ENCODE results near the gene AHCTF1.

AHCTF1 gene

DNA sequence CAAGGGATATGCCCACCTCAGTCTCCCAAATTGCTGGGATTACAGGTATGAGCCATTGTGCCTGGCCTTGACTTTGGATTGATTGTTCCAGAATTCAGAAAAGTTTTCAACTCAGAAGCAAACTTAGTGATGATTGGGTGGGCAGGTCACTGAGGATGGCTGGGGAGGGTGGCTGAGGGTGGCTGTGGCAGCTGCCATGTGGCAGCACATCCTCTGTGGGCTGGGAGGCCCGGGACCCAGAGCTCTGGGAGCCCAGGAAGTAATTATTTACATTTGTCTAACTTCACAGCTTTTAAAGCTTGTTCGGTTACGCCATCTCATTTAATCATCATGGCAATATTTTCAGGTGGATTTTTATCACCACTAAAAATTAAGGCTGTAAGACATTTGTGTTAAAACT is 131.4 kb downstream of the AHCTF1 start:
- TF ChIP-seq YY1 (IDR thresholded peaks at IDR 0.05; ENCODE audit: low read depth) (no peak), REST (IDR thresholded peaks at IDR 0.05; ENCODE audit: low read depth) (no peak), TEAD4 (IDR thresholded peaks at IDR 0.05) (no peak), FOXM1 (IDR thresholded peaks at IDR 0.05; ENCODE audit: borderline replicate concordance, low read depth) (no peak), ZBTB7A (IDR thresholded peaks at IDR 0.05; ENCODE audit: low read depth) (no peak), TCF12 (IDR thresholded peaks at IDR 0.05; ENCODE audit: low read depth) (no peak), USF1 (IDR thresholded peaks at IDR 0.05) (no peak), TAF1 (IDR thresholded peaks at IDR 0.05; ENCODE audit: low read depth) (no peak), CREB1 (IDR thresholded peaks at IDR 0.05; ENCODE audit: low read depth) (no peak), NFIC (IDR thresholded peaks at IDR 0.05) (no peak), EP300 (IDR thresholded peaks at IDR 0.05; ENCODE audit: borderline replicate concordance) (no peak)
- TF ChIP-seq, protein P1, sequence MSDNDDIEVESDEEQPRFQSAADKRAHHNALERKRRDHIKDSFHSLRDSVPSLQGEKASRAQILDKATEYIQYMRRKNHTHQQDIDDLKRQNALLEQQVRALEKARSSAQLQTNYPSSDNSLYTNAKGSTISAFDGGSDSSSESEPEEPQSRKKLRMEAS (IDR thresholded peaks at IDR 0.05) = no peak

GRCh38 chr1:246798606-246799496 is 132.9 kb downstream of the AHCTF1 start:
- TF ChIP-seq TCF12 (IDR thresholded peaks at IDR 0.05; ENCODE audit: low read depth) (no peak), EGR1 (IDR thresholded peaks at IDR 0.05) (no peak), TEAD4 (IDR thresholded peaks at IDR 0.05) (no peak)
- TF ChIP-seq, protein P1 (IDR thresholded peaks at IDR 0.05) = no peak

DNA sequence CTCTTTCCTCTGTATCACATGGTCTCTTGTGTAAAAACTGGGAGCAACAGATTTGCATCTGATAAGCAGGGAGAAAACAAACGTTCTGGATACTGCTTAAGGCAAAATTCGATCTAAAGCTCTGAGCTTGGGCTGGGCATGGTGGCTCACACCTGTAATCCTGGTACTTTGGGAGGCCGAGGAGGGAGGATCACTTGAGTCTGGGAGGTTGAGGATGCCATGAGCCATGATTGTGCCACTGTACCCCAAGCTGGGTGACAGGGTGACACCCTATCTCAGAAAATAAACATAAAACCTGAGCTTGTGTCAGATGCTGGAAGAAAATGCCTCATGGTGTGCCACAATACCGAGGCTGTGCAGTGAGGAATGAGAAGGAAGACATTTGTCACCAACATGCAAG is 133.6 kb downstream of the AHCTF1 start:
- TF ChIP-seq TCF12 (IDR thresholded peaks at IDR 0.05; ENCODE audit: low read depth) = no peak

DNA sequence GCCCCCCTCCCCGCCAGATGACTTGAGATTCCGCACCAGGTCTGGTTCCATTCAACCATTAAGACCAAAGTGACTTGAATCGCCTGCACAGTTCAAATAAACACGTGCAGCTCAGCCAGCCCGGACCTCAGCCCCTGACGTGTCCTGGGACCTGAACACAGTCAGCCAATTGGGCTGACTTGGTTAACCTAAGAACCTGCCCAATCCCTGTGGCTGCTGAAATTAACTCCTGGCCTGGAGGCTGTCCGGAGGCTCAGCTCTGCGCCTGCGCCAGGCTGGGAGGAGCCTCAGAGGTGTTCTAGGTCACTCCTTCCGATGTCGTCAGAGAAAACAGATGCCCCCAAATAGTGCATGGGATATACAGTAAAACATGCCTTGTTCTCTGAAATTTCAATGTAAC is 134.2 kb downstream of the AHCTF1 start:
- no peak for TF ChIP-seq RAD21 (IDR thresholded peaks at IDR 0.05; ENCODE audit: low read depth)
- TF ChIP-seq TEAD4 (IDR thresholded peaks at IDR 0.05) = no peak
- TF ChIP-seq TCF12 (IDR thresholded peaks at IDR 0.05; ENCODE audit: low read depth) = no peak
- TF ChIP-seq, protein P1 (IDR thresholded peaks at IDR 0.05) = no peak
- no peak for TF ChIP-seq YY1 (IDR thresholded peaks at IDR 0.05; ENCODE audit: low read depth)
- no peak for TF ChIP-seq ZBTB7A (IDR thresholded peaks at IDR 0.05; ENCODE audit: low read depth)
- no peak for TF ChIP-seq TAF1 (IDR thresholded peaks at IDR 0.05; ENCODE audit: low read depth)
- TF ChIP-seq CREB1 (IDR thresholded peaks at IDR 0.05; ENCODE audit: low read depth) = no peak
- no peak for TF ChIP-seq EGR1 (IDR thresholded peaks at IDR 0.05)
- TF ChIP-seq FOXM1 (IDR thresholded peaks at IDR 0.05; ENCODE audit: borderline replicate concordance, low read depth) = no peak
- no peak for TF ChIP-seq REST (IDR thresholded peaks at IDR 0.05; ENCODE audit: low read depth)
- TF ChIP-seq USF1 (IDR thresholded peaks at IDR 0.05) = no peak
- no peak for TF ChIP-seq CEBPB (IDR thresholded peaks at IDR 0.05)
- no peak for TF ChIP-seq NFIC (IDR thresholded peaks at IDR 0.05)

GRCh38 chr1:246797157-246797556 is 134.6 kb downstream of the AHCTF1 start:
- TF ChIP-seq FOXM1 (IDR thresholded peaks at IDR 0.05; ENCODE audit: borderline replicate concordance, low read depth) = no peak
- TF ChIP-seq TAF1 (IDR thresholded peaks at IDR 0.05; ENCODE audit: low read depth) = no peak
- TF ChIP-seq EGR1 (IDR thresholded peaks at IDR 0.05) = no peak
- TF ChIP-seq TCF12 (IDR thresholded peaks at IDR 0.05; ENCODE audit: low read depth) = no peak
- no peak for TF ChIP-seq CREB1 (IDR thresholded peaks at IDR 0.05; ENCODE audit: low read depth)
- TF ChIP-seq EP300 (IDR thresholded peaks at IDR 0.05; ENCODE audit: borderline replicate concordance) = no peak
- TF ChIP-seq ZBTB7A (IDR thresholded peaks at IDR 0.05; ENCODE audit: low read depth) = no peak
- TF ChIP-seq NFIC (IDR thresholded peaks at IDR 0.05) = no peak
- no peak for TF ChIP-seq REST (IDR thresholded peaks at IDR 0.05; ENCODE audit: low read depth)
- no peak for TF ChIP-seq RAD21 (IDR thresholded peaks at IDR 0.05; ENCODE audit: low read depth)
- TF ChIP-seq TEAD4 (IDR thresholded peaks at IDR 0.05) = no peak
- TF ChIP-seq USF1 (IDR thresholded peaks at IDR 0.05) = no peak
- no peak for TF ChIP-seq CEBPB (IDR thresholded peaks at IDR 0.05)

Measured in Ishikawa (cell line).